Liver (tissue), 9 donors: Measurements from ENCODE around the gene TANGO6. TPM values are rescaled to one million over a fixed set of nuclear protein-coding genes. Genes with fewer than 3 reads are reported as not detected.
A peak's percentile ranks its signal among the peaks of the same experiment; 100 is the strongest.

Source experiments
- DNase-seq: peaks from one replicate; pipeline ENCODE4 v3.0.0-alpha.2; 2017; ENCODE audit warnings: low spot score
- H3K27ac ChIP-seq, 2 donors: one replicate each; pipeline ENCODE4 v1.7.0; 2013; ENCODE audit warnings: inconsistent platforms in 2 of 2, low read length in 2 of 2, control low read depth in 1 of 2, low read depth in 1 of 2, mild to moderate bottlenecking in 1 of 2
- H3K27me3 ChIP-seq, 4 donors: one replicate each; pipeline versions ENCODE4 v1.6.1 to v1.7.0; 2013; ENCODE audit warnings: low read length in 3 of 4, inconsistent platforms in 1 of 4, mild to moderate bottlenecking in 1 of 4, moderate library complexity in 1 of 4; ENCODE audit not compliant: control insufficient read depth in 4 of 4, insufficient read depth in 4 of 4
- H3K36me3 ChIP-seq, 4 donors: one replicate each; pipeline versions ENCODE4 v1.6.1 to v1.7.0; 2013; ENCODE audit warnings: low read length in 3 of 4, mild to moderate bottlenecking in 3 of 4, low read depth in 1 of 4, moderate library complexity in 1 of 4; ENCODE audit not compliant: control insufficient read depth in 4 of 4, insufficient read depth in 3 of 4
- H3K4me1 ChIP-seq, 4 donors: one replicate each; pipeline versions ENCODE4 v1.6.1 to v1.7.0; 2013; ENCODE audit warnings: low read length in 3 of 4, mild to moderate bottlenecking in 3 of 4, moderate library complexity in 1 of 4; ENCODE audit not compliant: control insufficient read depth in 4 of 4, insufficient read depth in 4 of 4
- H3K4me3 ChIP-seq, 3 donors: one replicate each; pipeline versions ENCODE4 v1.6.1 to v1.7.0; 2013; ENCODE audit warnings: low read length in 3 of 3, control low read depth in 1 of 3, low read depth in 1 of 3, mild to moderate bottlenecking in 1 of 3
- H3K9ac ChIP-seq, 2 donors: one replicate each; pipeline ENCODE4 v1.7.0; 2013; ENCODE audit warnings: low read length in 2 of 2, mild to moderate bottlenecking in 2 of 2, moderate library complexity in 2 of 2, control low read depth in 1 of 2, low read depth in 1 of 2
- H3K9me3 ChIP-seq, 4 donors: one replicate each; pipeline versions ENCODE4 v1.6.1 to v1.7.0; 2013; ENCODE audit warnings: low read length in 3 of 4; ENCODE audit not compliant: control insufficient read depth in 4 of 4
- EGR1 ChIP-seq, 2 donors: IDR thresholded peaks; 2 replicates each; pipeline ENCODE4 v1.6.1; 2016 to 2018; ENCODE audit warnings: antibody characterized with exemption in 2 of 2, low read depth in 2 of 2
- FOXA1 ChIP-seq: IDR thresholded peaks from 2 replicates; pipeline ENCODE4 v1.6.1; 2016; ENCODE audit warnings: antibody characterized with exemption
- FOXA2 ChIP-seq: IDR thresholded peaks from 2 replicates; pipeline ENCODE4 v1.6.1; 2016; ENCODE audit warnings: antibody characterized with exemption
- GABPA ChIP-seq, 2 donors: IDR thresholded peaks in 1 of 2; conservative IDR thresholded peaks in 1 of 2; 2 replicates each; pipeline ENCODE4 v1.6.1; 2016; ENCODE audit warnings: antibody characterized with exemption in 2 of 2, mild to moderate bottlenecking in 1 of 2, moderate library complexity in 1 of 2
- HNF4A ChIP-seq, 2 donors: conservative IDR thresholded peaks; 2 replicates each; pipeline ENCODE4 v1.6.1; 2016; ENCODE audit warnings: antibody characterized with exemption in 2 of 2, mild to moderate bottlenecking in 2 of 2
- HNF4G ChIP-seq: IDR thresholded peaks from 2 replicates; pipeline ENCODE4 v1.6.1; 2016; ENCODE audit warnings: antibody characterized with exemption
- JUND ChIP-seq, 2 donors: IDR thresholded peaks; 2 replicates each; pipeline ENCODE4 v1.6.1; 2016; ENCODE audit warnings: antibody characterized with exemption in 2 of 2
- NR2F2 ChIP-seq: IDR thresholded peaks from 2 replicates; pipeline ENCODE4 v1.6.1; 2016; ENCODE audit warnings: antibody characterized with exemption
- RAD21 ChIP-seq, 2 donors: IDR thresholded peaks; 2 replicates each; pipeline ENCODE4 v1.6.1; 2016; ENCODE audit warnings: antibody characterized with exemption in 2 of 2, mild to moderate bottlenecking in 2 of 2
- RXRA ChIP-seq, 2 donors: IDR thresholded peaks; 2 replicates each; pipeline ENCODE4 v1.6.1; 2017 to 2018; ENCODE audit warnings: antibody characterized with exemption in 2 of 2, mild to moderate bottlenecking in 1 of 2
- SP1 ChIP-seq: IDR thresholded peaks from 2 replicates; pipeline ENCODE4 v1.6.1; 2018; ENCODE audit warnings: antibody characterized with exemption, mild to moderate bottlenecking
- TAF1 ChIP-seq: conservative IDR thresholded peaks from 2 replicates; pipeline ENCODE4 v1.6.1; 2016; ENCODE audit warnings: antibody characterized with exemption, mild to moderate bottlenecking
- YY1 ChIP-seq: IDR thresholded peaks from 2 replicates; pipeline ENCODE4 v1.6.1; 2016; ENCODE audit warnings: antibody characterized with exemption, mild to moderate bottlenecking
- WGBS: extraction: QIAGEN DNeasy Blood & Tissue Kit; methylation state at CpG from one replicate; pipeline ENCODE4 v1.1.7; 2013; 5-methylcytosine and 5-hydroxymethylcytosine counted together
- polyA plus RNA-seq, 2 donors: library from polyadenylated mRNA; stranded (reverse) in 1 of 2; unstranded in 1 of 2; fragments of 200-250 nt in 1 of 2; fragments of >200 nt in 1 of 2; fragmentation: Nextera tagmentation in 1 of 2; extraction: Ambion mirVana in 1 of 2; gene quantifications; one replicate each; pipeline versions ENCODE4 v1.2.1 to v1.2.3, GENCODE V29; 2013 to 2015
- total RNA-seq, 2 donors: library from RNA; depleted of rRNA; stranded (reverse); fragments of >200 nt; gene quantifications; one replicate each; pipeline ENCODE4 v1.2.3, GENCODE V29; 2014
- TF ChIP-seq, protein P1 (sequence below): IDR thresholded peaks from 2 replicates; pipeline ENCODE4 v1.6.1; 2016; ENCODE audit warnings: antibody characterized with exemption, mild to moderate bottlenecking
- TF ChIP-seq, protein P2 (sequence below): IDR thresholded peaks from 2 replicates; pipeline ENCODE4 v1.6.1; 2016; ENCODE audit warnings: antibody characterized with exemption
- TF ChIP-seq, protein P3 (sequence below): IDR thresholded peaks from 2 replicates; pipeline ENCODE4 v1.6.1; 2016; ENCODE audit warnings: antibody characterized with exemption
- TF ChIP-seq, protein P4 (sequence below): fragments of 150-350 bp; IDR thresholded peaks from 2 replicates; pipeline ENCODE4 v1.5.1; 2017; ENCODE audit warnings: improper control_type of control experiment, low read depth, low read length; ENCODE audit not compliant: missing input control
- donor health status: healthy.
- donor health status: healthy.
- donor health status: healthy.
- donor health status: healthy.
- donor health status: healthy.

The TANGO6 gene
- total and polyA plus RNA-seq, 4 donors, result 6.8 to 40.6 (median 10.5) TPM

DNA sequence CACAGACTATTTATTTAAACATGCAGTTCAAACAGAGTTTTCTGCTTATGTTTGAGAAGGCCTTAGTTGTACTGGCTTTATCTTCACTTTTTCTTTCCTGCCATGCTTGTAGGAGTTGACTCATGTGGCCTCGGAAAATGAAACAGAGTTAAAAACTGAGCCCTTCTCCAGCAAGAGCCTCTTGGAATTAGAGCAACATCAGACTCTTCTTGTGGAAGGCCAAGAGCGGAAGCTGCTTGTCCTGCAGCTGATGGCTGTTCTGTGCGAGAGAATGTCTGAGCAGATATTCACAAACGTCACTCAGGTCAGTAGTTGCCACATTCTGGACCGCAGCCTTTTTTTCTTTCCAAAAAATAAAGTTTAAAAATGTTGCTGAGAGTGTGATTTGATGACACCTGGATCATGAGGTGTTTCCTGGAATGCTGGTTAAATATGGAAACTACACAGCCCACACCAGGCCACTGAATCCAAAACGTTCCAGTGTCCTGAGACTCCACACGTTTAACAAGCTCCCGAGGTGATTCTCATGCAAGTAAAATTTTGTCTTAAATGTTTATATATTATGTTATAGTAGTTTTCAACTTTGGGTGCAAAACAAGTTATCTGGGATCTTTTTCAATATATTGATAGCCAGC, 65.9 kb downstream of the TANGO6 start:
- DNase-seq, result no peak
- TF ChIP-seq, protein P1, sequence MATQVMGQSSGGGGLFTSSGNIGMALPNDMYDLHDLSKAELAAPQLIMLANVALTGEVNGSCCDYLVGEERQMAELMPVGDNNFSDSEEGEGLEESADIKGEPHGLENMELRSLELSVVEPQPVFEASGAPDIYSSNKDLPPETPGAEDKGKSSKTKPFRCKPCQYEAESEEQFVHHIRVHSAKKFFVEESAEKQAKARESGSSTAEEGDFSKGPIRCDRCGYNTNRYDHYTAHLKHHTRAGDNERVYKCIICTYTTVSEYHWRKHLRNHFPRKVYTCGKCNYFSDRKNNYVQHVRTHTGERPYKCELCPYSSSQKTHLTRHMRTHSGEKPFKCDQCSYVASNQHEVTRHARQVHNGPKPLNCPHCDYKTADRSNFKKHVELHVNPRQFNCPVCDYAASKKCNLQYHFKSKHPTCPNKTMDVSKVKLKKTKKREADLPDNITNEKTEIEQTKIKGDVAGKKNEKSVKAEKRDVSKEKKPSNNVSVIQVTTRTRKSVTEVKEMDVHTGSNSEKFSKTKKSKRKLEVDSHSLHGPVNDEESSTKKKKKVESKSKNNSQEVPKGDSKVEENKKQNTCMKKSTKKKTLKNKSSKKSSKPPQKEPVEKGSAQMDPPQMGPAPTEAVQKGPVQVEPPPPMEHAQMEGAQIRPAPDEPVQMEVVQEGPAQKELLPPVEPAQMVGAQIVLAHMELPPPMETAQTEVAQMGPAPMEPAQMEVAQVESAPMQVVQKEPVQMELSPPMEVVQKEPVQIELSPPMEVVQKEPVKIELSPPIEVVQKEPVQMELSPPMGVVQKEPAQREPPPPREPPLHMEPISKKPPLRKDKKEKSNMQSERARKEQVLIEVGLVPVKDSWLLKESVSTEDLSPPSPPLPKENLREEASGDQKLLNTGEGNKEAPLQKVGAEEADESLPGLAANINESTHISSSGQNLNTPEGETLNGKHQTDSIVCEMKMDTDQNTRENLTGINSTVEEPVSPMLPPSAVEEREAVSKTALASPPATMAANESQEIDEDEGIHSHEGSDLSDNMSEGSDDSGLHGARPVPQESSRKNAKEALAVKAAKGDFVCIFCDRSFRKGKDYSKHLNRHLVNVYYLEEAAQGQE, result no peak
- TF ChIP-seq GABPA (IDR thresholded peaks at IDR 0.05 in 1 of 2, conservative IDR thresholded peaks at IDR 0.05 in 1 of 2), result no peak
- TF ChIP-seq, protein P2, sequence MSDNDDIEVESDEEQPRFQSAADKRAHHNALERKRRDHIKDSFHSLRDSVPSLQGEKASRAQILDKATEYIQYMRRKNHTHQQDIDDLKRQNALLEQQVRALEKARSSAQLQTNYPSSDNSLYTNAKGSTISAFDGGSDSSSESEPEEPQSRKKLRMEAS, result no peak
- TF ChIP-seq NR2F2, result no peak
- TF ChIP-seq, protein P3, sequence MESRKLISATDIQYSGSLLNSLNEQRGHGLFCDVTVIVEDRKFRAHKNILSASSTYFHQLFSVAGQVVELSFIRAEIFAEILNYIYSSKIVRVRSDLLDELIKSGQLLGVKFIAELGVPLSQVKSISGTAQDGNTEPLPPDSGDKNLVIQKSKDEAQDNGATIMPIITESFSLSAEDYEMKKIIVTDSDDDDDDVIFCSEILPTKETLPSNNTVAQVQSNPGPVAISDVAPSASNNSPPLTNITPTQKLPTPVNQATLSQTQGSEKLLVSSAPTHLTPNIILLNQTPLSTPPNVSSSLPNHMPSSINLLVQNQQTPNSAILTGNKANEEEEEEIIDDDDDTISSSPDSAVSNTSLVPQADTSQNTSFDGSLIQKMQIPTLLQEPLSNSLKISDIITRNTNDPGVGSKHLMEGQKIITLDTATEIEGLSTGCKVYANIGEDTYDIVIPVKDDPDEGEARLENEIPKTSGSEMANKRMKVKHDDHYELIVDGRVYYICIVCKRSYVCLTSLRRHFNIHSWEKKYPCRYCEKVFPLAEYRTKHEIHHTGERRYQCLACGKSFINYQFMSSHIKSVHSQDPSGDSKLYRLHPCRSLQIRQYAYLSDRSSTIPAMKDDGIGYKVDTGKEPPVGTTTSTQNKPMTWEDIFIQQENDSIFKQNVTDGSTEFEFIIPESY, result no peak
- no peak for TF ChIP-seq EGR1 (IDR thresholded peaks at IDR 0.05; ENCODE audit: low read depth in 2 of 2)
- TF ChIP-seq RAD21 (IDR thresholded peaks at IDR 0.05), result peak in 1 of 2 donors; percentile 15
- peak in 1 of 2 donors; percentile 36 for TF ChIP-seq HNF4A (conservative IDR thresholded peaks at IDR 0.05)
- peak; percentile 52 for TF ChIP-seq YY1
- TF ChIP-seq, protein P4, sequence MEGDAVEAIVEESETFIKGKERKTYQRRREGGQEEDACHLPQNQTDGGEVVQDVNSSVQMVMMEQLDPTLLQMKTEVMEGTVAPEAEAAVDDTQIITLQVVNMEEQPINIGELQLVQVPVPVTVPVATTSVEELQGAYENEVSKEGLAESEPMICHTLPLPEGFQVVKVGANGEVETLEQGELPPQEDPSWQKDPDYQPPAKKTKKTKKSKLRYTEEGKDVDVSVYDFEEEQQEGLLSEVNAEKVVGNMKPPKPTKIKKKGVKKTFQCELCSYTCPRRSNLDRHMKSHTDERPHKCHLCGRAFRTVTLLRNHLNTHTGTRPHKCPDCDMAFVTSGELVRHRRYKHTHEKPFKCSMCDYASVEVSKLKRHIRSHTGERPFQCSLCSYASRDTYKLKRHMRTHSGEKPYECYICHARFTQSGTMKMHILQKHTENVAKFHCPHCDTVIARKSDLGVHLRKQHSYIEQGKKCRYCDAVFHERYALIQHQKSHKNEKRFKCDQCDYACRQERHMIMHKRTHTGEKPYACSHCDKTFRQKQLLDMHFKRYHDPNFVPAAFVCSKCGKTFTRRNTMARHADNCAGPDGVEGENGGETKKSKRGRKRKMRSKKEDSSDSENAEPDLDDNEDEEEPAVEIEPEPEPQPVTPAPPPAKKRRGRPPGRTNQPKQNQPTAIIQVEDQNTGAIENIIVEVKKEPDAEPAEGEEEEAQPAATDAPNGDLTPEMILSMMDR, result no peak
- TF ChIP-seq JUND (IDR thresholded peaks at IDR 0.05), result peak in 1 of 2 donors; percentile 25
- TF ChIP-seq TAF1, result no peak
- peak in 1 of 2 donors; percentile 49 for TF ChIP-seq RXRA (IDR thresholded peaks at IDR 0.05)
- TF ChIP-seq SP1, result peak; percentile 31
- no peak for TF ChIP-seq HNF4G
- TF ChIP-seq FOXA1, result no peak
- no peak for TF ChIP-seq FOXA2
- Histone ChIP-seq H3K27me3 (no peaks in the 10 kb centered on the region), H3K9me3 (no peaks in the 10 kb centered on the region), H3K36me3 (peaks cover 0 to 2% (median under 1%) of the 10 kb centered on the region in 4 donors), H3K27ac (peak overlapping the region; percentile 64 to 69), H3K4me1 (peaks cover 4 to 35% (median 17%) of the 10 kb centered on the region in 4 donors), H3K4me3 (no peak overlapping the region), H3K9ac (peak overlapping the region in 1 of 2 donors; percentile 27)
- 36% methylated on average over 8 of the region's 8 CpGs for WGBS
